Thymus (tissue), 11 donors: ENCODE measurements around the gene EEF1A2. TPM values are rescaled to one million over a fixed set of nuclear protein-coding genes. Genes with fewer than 3 reads are reported as not detected.
A peak's percentile ranks its signal among the peaks of the same experiment; 100 is the strongest.

Experiments
- DNase-seq, 9 donors: peaks; one replicate each; pipeline ENCODE4 v3.0.0-alpha.2; 2013; ENCODE audit warnings: low spot score in 9 of 9, low read depth in 6 of 9, missing footprints in 1 of 9
- H3K27ac ChIP-seq, 2 donors: one replicate each; pipeline ENCODE4 v1.5.1; 2013; ENCODE audit warnings: control low read depth in 1 of 2, low read depth in 1 of 2, low read length in 1 of 2, mild to moderate bottlenecking in 1 of 2, moderate library complexity in 1 of 2
- H3K27me3 ChIP-seq, 2 donors: one replicate each; pipeline ENCODE4 v1.5.1; 2013; ENCODE audit warnings: low read length in 1 of 2; ENCODE audit not compliant: control insufficient read depth in 2 of 2, insufficient read depth in 1 of 2
- H3K36me3 ChIP-seq, 2 donors: one replicate each; pipeline ENCODE4 v1.5.1; 2013; ENCODE audit warnings: low read length in 1 of 2, mild to moderate bottlenecking in 1 of 2, moderate library complexity in 1 of 2; ENCODE audit not compliant: control insufficient read depth in 2 of 2, insufficient read depth in 2 of 2
- H3K4me1 ChIP-seq, 2 donors: one replicate each; pipeline ENCODE4 v1.5.1; 2013; ENCODE audit warnings: low read length in 2 of 2; ENCODE audit not compliant: control insufficient read depth in 2 of 2, insufficient read depth in 2 of 2
- H3K4me3 ChIP-seq, 2 donors: one replicate each; pipeline ENCODE4 v1.5.1; 2013; ENCODE audit warnings: low read length in 2 of 2, control low read depth in 1 of 2, mild to moderate bottlenecking in 1 of 2
- H3K9me3 ChIP-seq, 2 donors: one replicate each; pipeline ENCODE4 v1.5.1; 2013; ENCODE audit warnings: low read length in 1 of 2, mild to moderate bottlenecking in 1 of 2; ENCODE audit not compliant: control insufficient read depth in 2 of 2, insufficient read depth in 1 of 2
- WGBS: extraction: QIAGEN DNeasy Blood & Tissue Kit; methylation state at CpG from one replicate; pipeline ENCODE4 v1.1.7; 2013; 5-methylcytosine and 5-hydroxymethylcytosine counted together
- polyA plus RNA-seq: library from polyadenylated mRNA; stranded (reverse); fragments of 200-250 nt; gene quantifications from one replicate; pipeline ENCODE4 v1.2.3, GENCODE V29; 2013
- total RNA-seq: library from RNA; stranded (reverse); fragments of 120-200 nt; gene quantifications from one replicate; pipeline ENCODE4 v1.2.4, GENCODE V29; 2013
- donor health status: healthy.

Gene EEF1A2
- total and polyA plus RNA-seq, 2 donors = 0.19 to 2.2 TPM

DNA sequence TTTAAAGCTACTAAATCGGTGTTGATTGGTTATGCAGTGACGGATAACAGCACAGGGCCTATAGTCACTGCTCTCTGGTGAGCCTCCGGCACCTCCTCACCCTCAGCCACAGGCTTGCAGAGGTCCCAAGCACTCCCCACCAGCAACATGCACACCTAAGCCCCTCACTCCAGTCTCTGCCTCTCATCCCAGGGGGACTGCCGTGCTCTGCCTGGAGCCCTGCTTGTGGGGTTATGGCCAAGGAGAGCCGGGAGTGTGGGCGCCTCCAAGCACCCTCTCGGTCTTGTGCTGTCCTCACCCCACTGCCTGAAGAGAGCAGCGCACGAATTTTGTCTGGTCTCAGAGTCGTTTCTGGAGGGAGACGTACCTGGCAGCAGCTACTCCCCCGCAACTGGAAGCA lies 6.8 kb upstream of the EEF1A2 start:
- Histone ChIP-seq H3K36me3 (no peaks in the 10 kb centered on the region), H3K27me3 (peaks cover 3 to 39% of the 10 kb centered on the region in 2 donors), H3K9me3 (peaks cover 3 to 16% of the 10 kb centered on the region in 2 donors), H3K4me3 (no peak overlapping the region), H3K27ac (no peak overlapping the region), H3K4me1 (no peaks in the 10 kb centered on the region)
- WGBS = 86% methylated on average over 12 of the region's 12 CpGs
- no peak for DNase-seq

DNA sequence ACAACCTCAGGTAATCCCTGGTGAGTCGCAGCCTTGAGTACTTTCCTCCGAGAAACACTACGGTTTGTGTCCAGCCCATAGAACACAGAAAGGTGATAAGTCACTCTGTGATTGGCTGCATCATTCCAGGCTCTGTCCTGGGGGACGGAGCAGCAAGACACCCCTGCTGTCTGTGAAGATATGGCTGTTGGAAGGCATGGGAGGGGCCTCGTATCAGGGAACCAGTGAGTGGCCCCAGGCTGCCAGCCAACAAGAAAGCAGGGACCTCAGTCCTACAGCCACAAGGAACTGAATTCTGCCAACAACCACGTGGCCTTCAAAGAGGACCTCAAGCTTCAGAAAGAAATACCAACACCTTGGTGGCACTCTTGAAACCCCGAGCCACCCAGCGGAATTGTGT lies 6.4 kb upstream of the EEF1A2 start:
- H3K27me3 ChIP-seq = peaks cover 7 to 43% of the 10 kb centered on the region in 2 donors

DNA sequence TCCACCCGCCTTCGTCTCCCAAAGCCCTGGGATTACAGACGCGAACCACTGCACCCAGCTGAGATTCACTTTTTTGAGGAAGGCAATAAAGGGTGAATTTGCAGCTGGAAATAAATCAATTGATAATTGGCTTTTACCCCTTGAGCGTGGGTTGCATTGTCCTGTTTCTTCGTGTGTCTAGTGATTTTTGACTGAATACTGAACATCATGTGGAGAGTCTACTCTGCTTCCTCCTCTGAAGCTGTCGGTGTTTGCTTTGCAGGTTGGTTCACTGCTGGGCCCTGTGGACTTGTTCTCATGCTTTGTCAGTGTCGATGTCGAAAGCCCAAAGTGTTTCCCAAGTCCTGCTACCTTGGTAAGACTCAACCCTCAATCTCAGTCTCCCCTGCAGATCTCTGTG lies 5.8 kb upstream of the EEF1A2 start:
- Histone ChIP-seq H3K36me3 (no peaks in the 10 kb centered on the region), H3K4me3 (no peak overlapping the region), H3K27ac (no peak overlapping the region), H3K27me3 (peaks cover 13 to 49% of the 10 kb centered on the region in 2 donors), H3K4me1 (no peaks in the 10 kb centered on the region), H3K9me3 (peaks cover 3 to 16% of the 10 kb centered on the region in 2 donors)
- WGBS = 89% methylated on average over 9 of the region's 9 CpGs
- DNase-seq = no peak

More for the DNA sequence above, 6.4 kb upstream of the EEF1A2 start:
- H3K9me3 ChIP-seq = peaks cover 3 to 16% of the 10 kb centered on the region in 2 donors
- no peaks in the 10 kb centered on the region for H3K4me1 ChIP-seq
- no peak for DNase-seq
- no peak overlapping the region for H3K27ac ChIP-seq
- WGBS = 81% methylated on average over 8 of the region's 8 CpGs
- H3K4me3 ChIP-seq = no peak overlapping the region
- H3K36me3 ChIP-seq = no peaks in the 10 kb centered on the region

DNA sequence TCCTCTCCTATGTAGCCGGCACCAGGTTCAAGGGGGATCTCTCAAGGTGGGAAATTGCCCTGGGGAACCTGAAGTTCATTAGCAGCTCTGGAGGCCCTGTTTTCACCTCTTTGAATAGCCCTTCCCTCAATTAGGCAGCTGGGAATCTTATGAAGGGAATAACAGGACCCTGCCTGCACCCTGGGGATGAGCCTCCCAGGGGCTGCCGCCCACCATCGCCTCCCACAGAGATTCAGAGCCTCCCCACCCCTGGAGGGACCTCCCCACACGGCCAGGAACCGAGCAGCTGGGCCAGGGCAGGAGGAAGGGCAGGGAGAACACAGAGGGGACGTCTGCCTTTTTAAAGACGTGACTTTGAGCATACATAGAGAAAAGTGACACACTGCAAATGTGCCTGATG lies 4.6 kb upstream of the EEF1A2 start:
- Histone ChIP-seq H3K27ac (no peak overlapping the region), H3K27me3 (peaks cover 24 to 58% of the 10 kb centered on the region in 2 donors), H3K9me3 (peaks cover 3 to 16% of the 10 kb centered on the region in 2 donors), H3K36me3 (no peaks in the 10 kb centered on the region), H3K4me1 (no peaks in the 10 kb centered on the region), H3K4me3 (no peak overlapping the region)
- 59% methylated on average over 7 of the region's 7 CpGs for WGBS
- DNase-seq = no peak

DNA sequence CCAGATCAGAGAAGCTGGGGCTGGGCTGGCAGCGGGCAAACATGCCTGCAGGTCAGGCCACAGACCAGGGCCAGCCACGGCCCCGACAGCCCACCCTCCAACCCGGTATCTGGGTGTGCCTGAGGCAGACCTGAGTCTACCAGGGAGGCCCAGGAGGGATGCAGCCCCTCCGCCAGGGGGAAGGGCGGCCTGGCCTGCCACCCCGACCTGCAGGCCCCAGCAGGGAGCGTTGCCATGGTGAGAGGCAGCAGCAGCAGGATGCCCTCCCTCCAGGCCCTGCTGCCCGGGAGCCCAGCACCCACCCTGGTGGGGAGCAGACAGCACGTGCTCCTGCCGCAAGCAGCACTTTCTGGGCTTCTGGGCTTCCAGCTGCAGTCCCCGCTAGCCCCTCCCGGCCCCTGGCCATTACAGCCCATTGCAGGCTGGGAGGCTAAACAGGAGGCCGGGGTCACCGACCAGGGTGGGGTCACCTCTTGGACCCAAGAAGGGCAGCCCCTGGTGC lies 3.8 kb upstream of the EEF1A2 start:
- no peak overlapping the region for H3K4me3 ChIP-seq
- no peaks in the 10 kb centered on the region for H3K36me3 ChIP-seq
- peaks cover 3 to 10% of the 10 kb centered on the region in 2 donors for H3K9me3 ChIP-seq
- H3K4me1 ChIP-seq = no peaks in the 10 kb centered on the region
- H3K27ac ChIP-seq = no peak overlapping the region
- WGBS = 77% methylated on average over 15 of the region's 15 CpGs
- no peak for DNase-seq
- H3K27me3 ChIP-seq = peaks cover 32 to 64% of the 10 kb centered on the region in 2 donors

DNA sequence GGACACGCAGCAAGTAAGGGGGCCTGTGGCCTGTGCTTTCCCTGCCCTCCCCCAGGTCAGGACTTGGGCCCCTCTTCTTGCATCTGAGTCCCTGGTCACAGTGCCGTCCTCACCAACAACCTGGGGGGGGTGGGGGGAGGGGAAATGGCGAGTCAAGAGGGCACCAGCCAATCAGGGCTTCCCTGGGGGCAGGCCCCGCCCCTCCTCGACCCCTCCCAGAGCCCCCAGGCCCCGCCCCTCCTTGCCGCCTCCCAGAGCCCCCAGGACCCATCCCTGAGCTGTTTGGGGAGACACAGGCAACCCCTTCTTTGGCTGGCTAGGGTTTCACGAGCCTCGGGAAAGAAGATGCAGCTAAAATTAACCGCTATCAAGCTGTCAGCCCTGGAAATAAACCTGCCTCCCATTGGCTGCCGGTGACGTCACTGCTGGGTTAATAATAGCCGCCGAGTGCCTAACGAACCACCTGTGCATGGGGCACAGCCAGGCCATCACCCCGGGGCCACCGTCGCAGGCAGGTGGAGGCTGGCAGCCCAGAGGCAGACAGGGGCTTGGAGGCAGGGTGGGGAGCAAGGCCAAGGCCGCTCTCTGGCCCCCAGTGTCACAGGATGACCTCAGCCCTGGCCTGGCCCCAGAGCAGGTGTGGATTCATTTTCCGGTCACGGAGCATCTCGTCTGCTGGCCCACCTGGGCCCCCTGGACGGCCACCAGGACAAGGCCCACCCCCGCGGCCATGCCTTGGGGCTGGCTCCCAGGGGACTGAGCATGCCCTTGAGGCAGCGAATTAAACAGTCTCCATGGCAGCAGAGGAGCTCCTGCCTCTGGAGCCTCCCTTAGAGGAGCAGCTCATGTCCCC lies 3.2 kb upstream of the EEF1A2 start:
- H3K4me3 ChIP-seq = no peak overlapping the region
- H3K9me3 ChIP-seq = peaks cover 3 to 10% of the 10 kb centered on the region in 2 donors
- WGBS = 49% methylated on average over 26 of the region's 26 CpGs
- DNase-seq = peak in 1 of 9 donors; percentile 23
- H3K27ac ChIP-seq = no peak overlapping the region
- H3K36me3 ChIP-seq = no peaks in the 10 kb centered on the region
- no peaks in the 10 kb centered on the region for H3K4me1 ChIP-seq
- H3K27me3 ChIP-seq = peaks cover 39 to 69% of the 10 kb centered on the region in 2 donors

DNA sequence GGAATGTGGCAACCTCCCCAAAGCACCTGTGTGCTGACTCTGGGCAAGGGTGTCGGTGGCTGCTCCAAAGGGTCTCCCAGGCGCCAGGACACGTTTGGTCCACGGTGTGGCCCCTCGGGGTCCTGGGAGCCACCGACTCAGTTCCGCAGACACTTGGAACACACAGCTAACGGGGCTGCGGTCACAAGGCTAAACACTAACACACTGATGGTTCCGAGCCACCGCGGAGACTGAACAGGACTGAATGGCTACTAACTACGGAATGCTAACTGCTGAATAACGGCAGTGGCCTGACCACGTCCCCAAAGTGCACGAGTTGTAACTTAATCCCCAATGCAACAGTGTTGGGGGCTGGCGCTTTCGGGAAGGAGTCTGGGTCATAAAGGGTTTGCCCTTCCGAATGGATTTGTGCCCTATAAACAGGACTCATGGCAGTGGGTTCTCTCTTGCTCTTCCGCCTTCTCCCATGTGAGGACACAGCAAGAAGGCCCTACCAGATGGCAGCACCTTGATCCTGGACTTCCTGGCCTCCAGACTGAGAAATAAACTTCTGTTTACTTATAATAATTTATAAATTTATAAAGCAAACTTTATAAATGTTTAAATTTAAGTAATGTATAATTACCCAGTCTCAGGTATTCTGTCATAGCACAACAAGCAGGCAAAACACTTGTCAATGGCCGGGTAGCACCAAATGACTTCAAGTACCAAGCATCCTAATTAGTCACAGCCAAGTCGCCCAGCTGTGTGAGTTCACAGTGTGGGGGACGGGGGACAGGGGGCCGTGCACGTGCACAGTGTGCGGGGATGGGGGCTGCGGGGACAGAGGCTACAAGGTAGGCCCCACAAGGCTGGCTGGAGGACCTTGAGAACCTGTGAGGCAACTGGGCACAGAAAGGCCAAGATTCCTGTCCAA lies 2.3 kb upstream of the EEF1A2 start:
- H3K27ac ChIP-seq = no peak overlapping the region
- no peak overlapping the region for H3K4me3 ChIP-seq
- 92% methylated on average over 27 of the region's 27 CpGs for WGBS
- peaks cover 47 to 78% of the 10 kb centered on the region in 2 donors for H3K27me3 ChIP-seq
- no peak for DNase-seq
- H3K9me3 ChIP-seq = peaks cover 3 to 10% of the 10 kb centered on the region in 2 donors
- H3K36me3 ChIP-seq = no peaks in the 10 kb centered on the region
- no peaks in the 10 kb centered on the region for H3K4me1 ChIP-seq

DNA sequence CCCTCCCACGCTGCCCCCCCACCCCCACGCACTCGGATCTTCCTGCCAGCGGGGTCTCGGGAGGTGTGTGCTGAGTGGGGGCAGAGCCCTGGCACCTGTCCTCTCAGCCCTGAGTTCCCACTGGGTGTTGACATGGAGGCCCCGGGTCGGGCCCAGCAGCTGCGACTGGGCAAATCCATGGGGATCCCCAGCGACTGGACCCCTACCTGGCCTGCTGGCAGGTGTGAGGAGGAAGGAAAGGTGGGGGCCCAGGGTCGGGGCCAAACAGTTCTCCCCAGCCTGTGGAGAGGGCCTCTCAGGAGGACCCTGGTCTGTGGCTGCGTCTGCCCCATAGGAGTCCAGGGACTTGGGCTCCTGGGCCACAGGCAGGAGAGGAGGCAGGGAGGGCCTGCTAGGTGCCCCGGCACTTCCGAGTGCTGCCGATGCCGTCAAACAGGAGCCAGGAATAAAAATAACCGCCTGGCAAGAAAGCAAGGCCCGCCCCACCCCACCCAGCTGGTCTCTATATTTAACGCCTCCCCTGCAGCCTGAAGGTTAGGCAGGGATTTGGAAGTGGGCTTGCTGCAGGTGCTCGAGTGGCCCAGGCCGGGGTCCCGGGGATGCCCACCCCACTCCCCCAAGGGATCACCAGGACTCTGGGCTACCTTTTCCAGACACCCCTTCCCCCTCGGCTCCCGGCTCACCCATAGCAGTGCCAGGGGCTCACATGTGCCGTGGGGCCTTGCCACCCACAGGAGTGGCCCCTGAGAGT lies 1.4 kb upstream of the EEF1A2 start:
- Histone ChIP-seq H3K9me3 (peaks cover 3 to 7% of the 10 kb centered on the region in 2 donors), H3K4me1 (no peaks in the 10 kb centered on the region), H3K27ac (no peak overlapping the region), H3K36me3 (no peaks in the 10 kb centered on the region), H3K27me3 (peaks cover 49 to 83% of the 10 kb centered on the region in 2 donors), H3K4me3 (no peak overlapping the region)
- no peak for DNase-seq
- WGBS = 91% methylated on average over 24 of the region's 24 CpGs
